Left kidney (tissue), 8 donors: Measurements from ENCODE around the gene BMP7. TPM values are rescaled to one million over a fixed set of nuclear protein-coding genes. Genes with fewer than 3 reads are reported as not detected.
A peak's percentile ranks its signal among the peaks of the same experiment; 100 is the strongest.

Source experiments
- DNase-seq: peaks from one replicate; pipeline ENCODE4 v3.0.0-alpha.2; 2013
- long read RNA-seq, 8 donors: transcript quantifications; one replicate each; lab custom pipeline, GENCODE V29; 2026
- polyA plus RNA-seq: library from polyadenylated mRNA; unstranded; fragments of 120-200 nt; gene quantifications from one replicate; pipeline ENCODE4 v1.2.1, GENCODE V29; 2013; ENCODE audit not compliant: insufficient read length

BMP7 gene
- polyA plus RNA-seq: 62.4 TPM
- long read RNA-seq, donor 1, full-length matches to known transcripts: 53 of 68 reads
- long read RNA-seq, donor 1, partial matches to known transcripts: 15 of 68 reads
- long read RNA-seq, donor 1, other reads (novel, unspliced or antisense): 0 of 68 reads
- long read RNA-seq, donor 2, full-length matches to known transcripts: 25 of 25 reads
- long read RNA-seq, donor 2, partial matches to known transcripts: 0 of 25 reads
- long read RNA-seq, donor 2, other reads (novel, unspliced or antisense): 0 of 25 reads
- long read RNA-seq, donor 3, full-length matches to known transcripts: 33 of 33 reads
- long read RNA-seq, donor 3, partial matches to known transcripts: 0 of 33 reads
- long read RNA-seq, donor 3, other reads (novel, unspliced or antisense): 0 of 33 reads
- long read RNA-seq, donor 4, full-length matches to known transcripts: 6 of 6 reads
- long read RNA-seq, donor 4, partial matches to known transcripts: 0 of 6 reads
- long read RNA-seq, donor 4, other reads (novel, unspliced or antisense): 0 of 6 reads
- long read RNA-seq, donor 5, full-length matches to known transcripts: 57 of 63 reads
- long read RNA-seq, donor 5, partial matches to known transcripts: 6 of 63 reads
- long read RNA-seq, donor 5, other reads (novel, unspliced or antisense): 0 of 63 reads
- long read RNA-seq, donor 6, full-length matches to known transcripts: 47 of 60 reads
- long read RNA-seq, donor 6, partial matches to known transcripts: 13 of 60 reads
- long read RNA-seq, donor 6, other reads (novel, unspliced or antisense): 0 of 60 reads
- long read RNA-seq, donor 7, full-length matches to known transcripts: 56 of 62 reads
- long read RNA-seq, donor 7, partial matches to known transcripts: 6 of 62 reads
- long read RNA-seq, donor 7, other reads (novel, unspliced or antisense): 0 of 62 reads
- long read RNA-seq, donor 8, full-length matches to known transcripts: 9 of 9 reads
- long read RNA-seq, donor 8, partial matches to known transcripts: 0 of 9 reads
- long read RNA-seq, donor 8, other reads (novel, unspliced or antisense): 0 of 9 reads

- no peak for DNase-seq
Measured at GRCh38 chr20:57266291-57267157, at the start of gene BMP7. Gene BMP7, minus strand, starts transcription at chr20:57266641. Its CDS starts 519 bp downstream, at chr20:57266122.

GRCh38 chr20:57315976-57316480, 49.6 kb upstream of the BMP7 start:
- no peak for DNase-seq

GRCh38 chr20:57315083-57315975, 48.9 kb upstream of the BMP7 start:
- DNase-seq: no peak

GRCh38 chr20:57313951-57314350, 47.5 kb upstream of the BMP7 start:
- no peak for DNase-seq

- DNase-seq: no peak
Measured at GRCh38 chr20:57313230-57313629, 46.8 kb upstream of the BMP7 start.

- DNase-seq: no peak
Measured at GRCh38 chr20:57312138-57312537, 45.7 kb upstream of the BMP7 start.

- DNase-seq: no peak
Measured at GRCh38 chr20:57310821-57311514, 44.5 kb upstream of the BMP7 start.

GRCh38 chr20:57309544-57310115, 43.2 kb upstream of the BMP7 start:
- DNase-seq: no peak

GRCh38 chr20:57308451-57309271, 42.2 kb upstream of the BMP7 start:
- DNase-seq: no peak

GRCh38 chr20:57306747-57307146, 40.3 kb upstream of the BMP7 start:
- DNase-seq: no peak

GRCh38 chr20:57301026-57301425, 34.6 kb upstream of the BMP7 start:
- DNase-seq: no peak

GRCh38 chr20:57298457-57298856, 32.0 kb upstream of the BMP7 start:
- no peak for DNase-seq

- DNase-seq: peak; percentile 55
Measured at GRCh38 chr20:57294550-57294949, 28.1 kb upstream of the BMP7 start.

- no peak for DNase-seq
Measured at GRCh38 chr20:57293995-57294394, 27.6 kb upstream of the BMP7 start.

- no peak for DNase-seq
Measured at GRCh38 chr20:57292611-57293010, 26.2 kb upstream of the BMP7 start.

- DNase-seq: no peak
Measured at GRCh38 chr20:57291694-57292093, 25.3 kb upstream of the BMP7 start.

GRCh38 chr20:57291003-57291402, 24.6 kb upstream of the BMP7 start:
- no peak for DNase-seq

- no peak for DNase-seq
Measured at GRCh38 chr20:57290178-57290484, 23.7 kb upstream of the BMP7 start.
